Fibroblast of upper back skin (primary cell): Measurements from ENCODE around the gene EXD3.
A peak's percentile ranks its signal among the peaks of the same experiment; 100 is the strongest.

Source experiments
- DNase-seq: peaks from one replicate; pipeline ENCODE4 v3.0.0-alpha.2; 2013

Gene EXD3

GRCh38 chr9:137446851-137447471, 24.0 kb upstream of the EXD3 start:
- DNase-seq, result peak; percentile 33

- DNase-seq, result no peak
These were observed 23.0 kb upstream of the EXD3 start for GRCh38 chr9:137445930-137446431.

DNA sequence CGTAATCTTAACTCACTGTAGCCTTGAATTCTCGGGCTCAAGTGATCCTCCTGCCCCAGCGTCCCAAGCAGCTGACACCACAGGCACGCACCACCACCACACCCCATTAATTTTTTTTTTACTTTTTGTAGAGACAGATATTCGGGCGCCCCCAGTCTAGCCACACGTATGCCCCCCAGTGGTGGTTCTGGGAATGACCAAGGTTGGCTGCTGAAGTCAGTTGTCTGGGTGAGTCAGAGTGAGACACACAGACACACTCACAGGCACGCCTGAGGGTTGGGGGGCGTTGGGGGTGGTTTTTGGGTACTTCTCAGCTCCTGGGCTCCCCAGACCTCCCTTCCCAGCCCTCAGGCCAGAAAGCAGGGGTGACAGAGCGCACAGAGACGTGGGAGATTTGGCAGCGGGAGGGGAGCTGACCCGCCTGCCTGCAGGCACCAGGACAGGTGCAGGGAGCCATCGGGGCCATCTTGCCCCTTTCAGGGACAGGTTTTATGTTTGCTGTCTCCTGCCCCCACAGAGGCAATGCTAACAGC, 22.4 kb upstream of the EXD3 start:
- DNase-seq, result peak; percentile 77

- DNase-seq, result no peak
These were observed 21.3 kb upstream of the EXD3 start for GRCh38 chr9:137444106-137444790.

DNA sequence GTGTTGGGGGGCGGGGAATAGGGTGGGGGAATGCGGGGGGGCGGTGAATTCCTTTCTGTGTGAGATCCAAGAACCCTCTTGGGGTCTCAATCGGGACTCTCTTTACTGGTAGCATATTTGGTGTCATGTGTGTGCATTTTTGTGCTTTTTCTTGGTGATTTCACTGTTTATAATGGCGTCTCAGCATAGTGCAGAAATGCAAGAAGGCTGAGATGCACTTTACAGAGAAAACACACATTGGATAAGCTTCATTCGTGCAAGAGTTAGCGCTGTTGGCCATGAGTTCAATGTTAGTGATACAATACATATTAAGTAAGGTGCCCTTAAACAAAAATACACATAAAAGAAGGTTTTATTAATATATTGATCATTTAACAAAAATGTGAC, 19.0 kb upstream of the EXD3 start:
- no peak for DNase-seq

DNA sequence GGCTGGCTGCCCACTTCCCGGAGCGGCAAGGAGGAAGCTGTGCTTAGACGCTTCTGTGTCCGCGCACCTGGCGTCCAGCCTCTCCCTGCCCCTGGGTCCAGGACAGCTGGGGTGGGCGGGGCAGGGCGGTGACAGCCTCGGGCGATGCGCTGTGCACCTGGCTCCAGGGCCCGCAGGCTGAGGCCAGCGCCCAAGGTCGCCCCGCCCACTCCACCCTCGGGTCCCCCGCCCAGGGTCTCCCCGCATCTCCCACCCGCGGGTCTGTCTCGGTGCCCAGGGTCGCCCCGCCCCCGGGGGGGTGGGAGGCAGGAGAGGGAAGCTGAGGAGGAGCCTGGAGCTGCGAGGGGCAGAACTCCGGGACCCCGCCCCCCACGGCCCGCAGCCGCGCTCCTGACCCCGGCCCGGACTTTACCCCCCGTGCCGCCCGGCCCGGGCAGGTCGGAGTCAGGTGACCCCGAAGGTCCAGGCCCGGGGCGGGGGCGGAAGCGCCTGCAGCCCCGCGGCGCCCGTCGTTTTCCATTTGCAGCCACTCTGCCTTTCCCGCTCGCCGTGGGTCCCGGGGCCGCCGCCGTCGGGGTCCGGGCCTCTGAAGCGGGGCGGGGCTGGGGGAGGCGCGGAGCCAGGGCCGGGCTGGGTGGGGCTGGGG, 18.4 kb upstream of the EXD3 start, which contains the start of gene ENTPD8:
TSS of gene ENTPD8 (minus strand) at position 69 of the 646 bp plus-strand sequence. CDS start 3,072 bp downstream, outside the sequence.
- DNase-seq, result no peak

- DNase-seq, result no peak
These were observed 16.3 kb upstream of the EXD3 start for GRCh38 chr9:137439158-137439714.

DNA sequence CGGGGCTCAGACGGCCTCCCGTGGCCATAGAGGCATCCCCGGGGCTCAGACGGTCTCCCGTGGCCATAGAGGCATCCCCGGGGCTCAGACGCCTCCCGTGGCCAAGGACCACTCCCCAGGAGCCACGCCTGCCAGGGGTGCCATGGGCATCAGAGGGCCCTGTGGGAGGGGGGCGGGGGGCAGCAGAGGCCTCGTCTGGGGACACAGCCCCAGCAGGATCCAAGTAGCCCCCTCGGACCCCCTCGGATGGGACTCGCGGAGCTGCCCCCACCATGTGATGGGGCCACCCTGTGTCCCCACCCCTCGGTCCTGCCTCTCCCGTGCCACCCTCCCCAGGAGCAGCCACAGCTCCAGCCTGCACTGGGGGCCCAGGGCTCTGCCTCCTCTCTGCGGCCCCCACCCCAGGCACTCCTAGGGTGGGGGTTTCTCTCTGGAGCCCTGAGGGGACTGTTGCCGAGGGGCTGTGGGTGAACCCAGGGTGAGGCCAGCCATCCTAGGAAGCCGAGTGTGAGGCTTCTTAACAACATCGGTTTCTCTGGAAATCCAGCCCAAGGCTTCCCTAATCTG, 15.7 kb upstream of the EXD3 start:
- DNase-seq, result no peak

DNA sequence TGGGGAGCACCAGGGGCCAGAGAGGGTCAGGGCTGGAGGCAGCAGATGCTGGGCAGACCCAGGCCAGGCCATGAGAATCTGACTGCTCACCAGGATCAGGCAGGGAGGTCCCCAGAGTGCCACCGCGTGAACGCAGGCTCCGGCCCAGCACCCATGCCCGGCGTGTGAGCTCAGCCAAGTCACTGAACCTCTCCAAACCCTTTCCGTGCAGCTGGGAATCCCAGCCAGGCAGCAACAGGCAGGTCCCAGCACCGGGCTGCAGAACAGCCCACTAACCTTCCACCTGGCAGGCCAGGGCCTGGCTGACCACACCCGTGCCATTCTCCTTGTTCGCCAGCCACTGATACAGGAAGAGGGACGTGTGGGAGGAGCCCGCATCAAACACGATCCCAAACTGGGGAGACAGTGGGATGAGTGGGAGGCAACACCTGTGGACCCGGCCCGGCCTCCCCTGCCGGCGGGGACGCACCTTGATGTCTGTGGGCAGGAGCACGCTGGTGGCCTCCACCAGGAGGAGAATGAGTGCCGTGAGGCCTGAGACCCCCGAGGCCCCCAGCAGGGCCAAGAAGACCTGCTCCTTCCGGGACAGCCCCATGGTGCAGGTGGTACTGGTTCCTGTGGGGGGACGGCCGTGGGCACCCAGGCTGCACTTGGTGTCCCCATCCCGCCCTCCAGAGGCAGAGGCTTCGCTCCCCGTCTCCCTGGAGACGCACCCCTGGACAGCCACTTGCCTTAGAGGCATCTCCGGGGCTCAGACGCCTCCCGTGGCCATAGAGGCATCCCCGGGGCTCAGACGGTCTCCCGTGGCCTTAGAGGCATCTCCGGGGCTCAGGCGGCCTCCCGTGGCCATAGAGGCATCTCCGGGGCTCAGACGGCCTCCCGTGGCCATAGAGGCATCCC, 15.0 kb upstream of the EXD3 start:
- DNase-seq, result no peak

DNA sequence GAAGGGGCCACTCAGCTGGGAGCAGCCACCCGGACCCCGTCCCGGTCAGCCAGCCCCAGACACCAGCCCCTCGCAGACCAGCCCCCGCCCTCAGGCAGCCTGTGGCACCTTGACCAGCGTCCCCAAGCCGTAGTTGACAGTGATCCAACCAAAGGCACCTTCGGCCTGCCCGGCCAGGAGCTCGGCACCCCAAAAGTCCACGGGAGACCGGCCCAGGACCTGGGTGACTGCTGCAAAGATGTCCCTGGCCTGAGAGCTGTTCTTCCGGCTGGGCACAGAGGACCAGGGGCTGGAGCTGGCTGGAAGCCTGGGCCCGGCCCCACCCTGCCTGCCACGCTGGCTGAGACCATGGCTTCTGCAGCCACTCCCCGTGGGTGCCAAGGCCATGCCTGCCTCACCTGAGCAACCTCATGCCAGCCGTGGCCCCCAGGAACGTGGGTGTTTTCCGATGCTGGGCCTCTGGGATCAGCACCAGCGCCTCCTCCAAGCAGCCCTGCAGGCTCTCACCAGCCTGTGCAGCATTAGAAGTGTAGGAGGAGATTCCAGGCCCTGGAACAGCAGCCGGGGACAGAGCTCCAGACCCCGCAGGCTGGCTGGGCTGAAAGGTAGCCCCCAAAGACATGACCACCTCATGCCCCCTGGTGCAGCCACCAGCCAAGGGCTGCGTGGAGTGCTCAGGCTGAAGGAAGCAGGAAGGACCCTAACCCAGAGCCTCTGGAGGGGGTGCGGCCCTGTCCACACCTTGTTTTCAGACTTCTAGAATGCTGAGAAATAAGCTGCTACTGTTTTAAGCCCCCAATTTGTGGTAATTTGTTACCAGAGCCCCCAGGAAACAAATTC, 14.0 kb upstream of the EXD3 start:
- no peak for DNase-seq

- DNase-seq, result peak; percentile 36
These were observed 13.2 kb upstream of the EXD3 start for GRCh38 chr9:137435980-137436760.

- DNase-seq, result no peak
These were observed 12.5 kb upstream of the EXD3 start for GRCh38 chr9:137435381-137435891.

DNA sequence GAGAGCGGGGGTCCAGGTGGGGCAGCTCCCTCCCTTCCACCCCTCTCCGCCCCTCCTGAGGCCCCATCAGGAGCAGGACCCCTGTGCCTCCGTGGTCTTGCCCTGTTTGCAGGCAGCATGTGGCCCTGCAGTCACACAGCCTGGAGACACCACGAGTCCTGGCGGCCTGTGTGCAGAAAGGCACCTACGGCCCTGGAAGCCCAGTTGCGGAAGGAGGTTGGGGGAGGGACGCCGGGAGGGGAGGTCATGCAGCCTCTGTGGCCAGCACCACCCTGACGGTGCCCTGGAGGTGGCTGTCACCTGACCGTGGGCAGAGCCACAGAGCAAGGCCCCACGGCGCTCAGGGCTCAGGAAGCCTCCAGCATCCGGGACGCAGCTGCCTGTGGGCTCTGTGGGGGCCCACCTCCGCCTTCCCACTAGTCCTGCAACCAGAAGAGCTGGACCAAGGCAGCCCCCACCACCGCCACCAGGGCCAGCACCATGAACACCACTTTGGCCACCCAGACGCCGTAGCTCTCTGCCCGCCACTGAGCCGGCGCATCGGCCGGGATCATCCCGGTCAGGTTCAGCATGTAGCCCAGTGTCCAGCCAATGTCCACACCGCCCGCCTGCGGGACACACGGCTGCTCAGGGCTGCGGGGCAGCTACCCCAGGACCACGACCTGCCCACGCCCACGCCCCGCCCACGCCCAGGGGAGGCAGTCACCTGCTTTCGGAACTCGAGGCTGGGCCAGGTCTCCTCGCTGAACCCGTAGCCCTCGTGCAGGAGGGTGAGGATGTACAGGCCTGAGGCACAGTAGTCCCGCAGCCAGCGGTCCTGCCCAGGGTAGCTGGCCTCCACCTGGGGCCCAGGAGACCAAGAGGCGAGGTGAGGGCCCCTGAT, 11.8 kb upstream of the EXD3 start:
- DNase-seq, result no peak

GRCh38 chr9:137433916-137434431, 11.0 kb upstream of the EXD3 start:
- DNase-seq, result no peak

GRCh38 chr9:137433349-137433915, 10.5 kb upstream of the EXD3 start:
- no peak for DNase-seq

DNA sequence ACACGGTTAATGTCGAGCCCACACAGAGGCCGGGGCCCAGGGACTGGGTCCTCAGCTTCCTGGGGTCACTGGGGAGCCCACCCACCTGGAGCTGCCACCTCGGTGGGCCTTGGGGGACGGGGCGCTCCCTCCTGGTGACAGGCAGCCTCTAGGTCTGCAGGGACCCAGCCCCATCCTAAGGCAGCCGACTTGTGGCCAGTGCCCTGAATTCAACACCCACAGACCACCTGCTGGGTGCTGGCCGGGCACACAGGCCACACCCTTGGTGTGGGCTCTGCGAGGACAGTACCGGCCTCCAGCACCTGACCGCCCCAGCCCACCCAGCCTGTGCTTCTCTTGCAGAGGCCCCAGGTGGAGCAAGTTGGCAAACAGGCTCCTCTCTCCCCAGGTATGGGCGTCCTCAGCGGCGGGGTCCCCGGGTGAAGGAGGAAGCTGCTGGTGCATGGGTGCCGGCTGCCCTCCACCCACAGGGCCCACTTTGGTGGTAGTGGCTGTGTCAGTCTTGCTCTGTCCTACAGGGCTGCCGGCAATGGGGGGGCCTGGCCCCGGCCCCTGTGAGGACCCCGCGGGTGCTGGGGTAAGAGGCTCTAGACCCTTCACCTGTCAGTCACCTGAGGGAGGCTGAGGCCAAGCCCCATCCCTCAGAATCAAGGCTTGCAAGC, 9.9 kb upstream of the EXD3 start:
- no peak for DNase-seq

- DNase-seq, result no peak
These were observed 8.5 kb upstream of the EXD3 start for GRCh38 chr9:137431416-137431931.
